DND-41 (cell line): Measurements from ENCODE around the gene S100A4.

ENCODE experiments used
- ATAC-seq: fragments of 200-7000 bp; cut with Tn5 transposase; 3 replicates; pipeline ENCODE4 v1.9.1; 2021; ENCODE audit warnings: low read depth; ENCODE audit not compliant: insufficient read depth
- DNase-seq: peaks from one replicate; pipeline ENCODE4 v3.0.0-alpha.2; 2020
- H2AFZ ChIP-seq: 2 replicates; pipeline ENCODE4 v1.6.0; 2012; ENCODE audit warnings: low read depth, low read length
- H3K27ac ChIP-seq: 2 replicates; pipeline ENCODE4 v1.5.1; 2012; ENCODE audit warnings: low read length, inconsistent platforms
- H3K27me3 ChIP-seq: fragments of 200-600 bp; sonication (generic); 2 replicates; pipeline ENCODE4 v1.6.0; 2012; ENCODE audit warnings: low read length, mild to moderate bottlenecking, inconsistent platforms; ENCODE audit not compliant: insufficient read depth, poor library complexity
- H3K36me3 ChIP-seq: 2 replicates; pipeline ENCODE4 v1.5.1; 2012; ENCODE audit warnings: low read length, inconsistent platforms; ENCODE audit not compliant: insufficient read depth
- H3K4me1 ChIP-seq: 2 replicates; pipeline ENCODE4 v1.5.1; 2012; ENCODE audit warnings: mild to moderate bottlenecking, low read length; ENCODE audit not compliant: insufficient read depth
- H3K4me2 ChIP-seq: 2 replicates; pipeline ENCODE4 v1.6.0; 2012; ENCODE audit warnings: mild to moderate bottlenecking, moderate library complexity, low read length, inconsistent platforms; ENCODE audit not compliant: insufficient read depth
- H3K4me3 ChIP-seq, 2 experiments: fragments of 200-600 bp in 1 of 2; shearing (Covaris generic) in 1 of 2; 2 replicates each; pipeline ENCODE4 v1.5.1; 2012 to 2016; ENCODE audit warnings: inconsistent platforms in 2 of 2, low read length in 2 of 2, mild to moderate bottlenecking in 2 of 2, low read depth in 1 of 2, moderate library complexity in 1 of 2
- H3K79me2 ChIP-seq: 2 replicates; pipeline ENCODE4 v1.6.0; 2012; ENCODE audit warnings: low read length, inconsistent platforms; ENCODE audit not compliant: insufficient read depth
- H3K9ac ChIP-seq: 2 replicates; pipeline ENCODE4 v1.6.0; 2012; ENCODE audit warnings: low read depth, mild to moderate bottlenecking, inconsistent platforms, low read length, moderate library complexity
- H3K9me3 ChIP-seq: 2 replicates; pipeline ENCODE4 v1.5.1; 2012; ENCODE audit warnings: low read length, moderate library complexity, mild to moderate bottlenecking, inconsistent platforms; ENCODE audit not compliant: insufficient read depth, severe bottlenecking
- H4K20me1 ChIP-seq: 2 replicates; pipeline ENCODE4 v1.6.0; 2012; ENCODE audit warnings: low read length; ENCODE audit not compliant: insufficient read depth
- CTCF ChIP-seq: IDR thresholded peaks from 2 replicates; pipeline ENCODE4 v1.5.1; 2012; ENCODE audit warnings: borderline replicate concordance, low read length, moderate library complexity, mild to moderate bottlenecking; ENCODE audit not compliant: poor library complexity, severe bottlenecking; ENCODE audit errors: extremely low read depth
- EZH2 ChIP-seq: IDR thresholded peaks from 3 replicates; pipeline ENCODE4 v1.6.1; 2012; ENCODE audit warnings: borderline replicate concordance, low read depth, mild to moderate bottlenecking, moderate library complexity, low read length, inconsistent platforms; ENCODE audit not compliant: severe bottlenecking

The S100A4 gene

DNA sequence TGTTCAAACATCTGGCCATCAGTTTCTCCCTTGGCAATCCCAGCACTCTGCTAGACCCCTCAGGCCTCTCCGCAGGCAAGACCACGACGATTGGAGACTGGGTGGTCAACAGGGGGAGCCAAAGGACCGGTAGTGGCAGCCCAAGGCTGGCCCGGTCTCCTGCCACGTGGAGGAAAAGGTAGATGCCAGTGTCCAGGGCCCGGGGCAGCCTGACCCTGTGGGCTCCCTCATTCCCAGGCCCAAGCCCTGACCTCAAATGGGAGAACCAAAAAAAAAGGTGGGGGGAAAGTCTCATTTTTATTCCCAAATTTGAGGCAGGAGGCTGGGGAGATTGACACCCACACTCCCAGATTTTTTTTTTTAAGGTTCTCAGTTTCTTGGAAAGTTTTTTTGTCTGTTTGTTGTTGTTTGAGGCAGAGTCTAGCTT lies 34.6 kb downstream of the S100A4 start:
- Histone ChIP-seq H3K4me3 (no peak overlapping the region), H3K27ac (no peak overlapping the region), H3K36me3 (no peaks in the 10 kb centered on the region), H3K27me3 (no peaks in the 10 kb centered on the region), H3K4me1 (peaks cover 5% of the 10 kb centered on the region; the same call in 1 of the 2 replicates), H4K20me1 (no peaks in the 10 kb centered on the region), H3K9me3 (no peaks in the 10 kb centered on the region), H3K9ac (no peak overlapping the region), H3K4me2 (no peak overlapping the region), H3K79me2 (no peaks in the 10 kb centered on the region), H2AFZ (peak overlapping the region; percentile 57)
- ATAC-seq (peak; percentile 93), DNase-seq (peak; percentile 78)
- TF ChIP-seq CTCF (peak; percentile 97), EZH2 (no peak)

DNA sequence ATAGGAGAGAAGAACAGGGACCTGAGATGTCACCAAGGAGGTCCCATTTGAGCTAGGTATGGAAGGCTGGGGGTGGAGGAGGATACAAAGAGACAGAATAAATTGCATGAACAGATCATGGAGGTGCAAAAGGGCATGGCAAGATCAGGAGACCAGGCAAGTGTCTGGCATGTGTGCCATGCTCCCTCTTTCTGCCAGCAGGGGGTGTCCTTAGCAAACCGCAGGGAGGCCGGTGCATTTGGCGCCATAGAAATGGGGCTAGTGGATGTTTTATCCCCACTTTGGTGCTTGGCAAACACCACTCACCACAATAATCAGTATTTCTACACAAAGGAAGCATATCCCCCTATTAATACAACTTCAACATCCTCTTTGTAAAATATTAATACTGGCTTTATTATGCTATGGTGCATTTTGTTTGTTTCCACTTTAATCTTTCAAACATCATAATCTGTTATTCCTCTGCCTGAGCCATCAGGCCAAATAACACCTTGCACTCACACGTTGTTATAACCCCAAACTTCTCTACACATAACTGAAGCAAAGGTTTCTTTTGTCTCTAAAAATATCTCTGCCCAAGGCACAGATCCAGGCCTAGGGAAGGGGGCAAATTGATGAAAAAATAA lies 35.8 kb downstream of the S100A4 start:
- Histone ChIP-seq H3K4me3 (no peak overlapping the region), H3K27me3 (peaks cover 5% of the 10 kb centered on the region), H3K9ac (no peak overlapping the region), H3K36me3 (no peaks in the 10 kb centered on the region), H2AFZ (no peak overlapping the region), H3K4me2 (no peak overlapping the region), H4K20me1 (no peaks in the 10 kb centered on the region), H3K4me1 (peaks cover 5% of the 10 kb centered on the region; the same call in 1 of the 2 replicates), H3K79me2 (no peaks in the 10 kb centered on the region), H3K27ac (no peak overlapping the region), H3K9me3 (no peaks in the 10 kb centered on the region)
- TF ChIP-seq EZH2: no peak
- TF ChIP-seq CTCF: peak; percentile 85
- peak; percentile 68 for DNase-seq
- peak; percentile 76 for ATAC-seq

- H2AFZ ChIP-seq: no peak overlapping the region
- H3K27ac ChIP-seq: no peak overlapping the region
- DNase-seq (no peak), ATAC-seq (no peak)
- H3K27me3 ChIP-seq: peaks cover 5% of the 10 kb centered on the region
- H3K79me2 ChIP-seq: no peaks in the 10 kb centered on the region
- TF ChIP-seq CTCF (no peak), EZH2 (no peak)
- H3K4me1 ChIP-seq: peaks cover 5% of the 10 kb centered on the region; the same call in 1 of the 2 replicates
- H3K4me3 ChIP-seq: no peak overlapping the region
- no peak overlapping the region for H3K4me2 ChIP-seq
- H3K36me3 ChIP-seq: no peaks in the 10 kb centered on the region
- H3K9me3 ChIP-seq: no peaks in the 10 kb centered on the region
- H4K20me1 ChIP-seq: no peaks in the 10 kb centered on the region
- no peak overlapping the region for H3K9ac ChIP-seq
Observed at GRCh38 chr1:153509036-153509435, 36.6 kb downstream of the S100A4 start.
